ENCODE results near the gene NBAS. TPM values are rescaled to one million over a fixed set of nuclear protein-coding genes. Genes with fewer than 3 reads are reported as not detected.
"Not testable (repeated sequence)": the region's sequence is repeated elsewhere in the genome, so short reads cannot be mapped to it uniquely, and the experiment has no call there.

The NBAS gene
- total RNA-seq, 1 donor from 2014 or later: 94.8 TPM

- DNase-seq (ENCODE audit: low read depth in 2 of 2): no peak
These were observed 197.4 kb downstream of the NBAS start for GRCh38 chr2:15363734-15364133.

GRCh38 chr2:15363142-15363541 lies 198.0 kb downstream of the NBAS start:
- no peak for DNase-seq (ENCODE audit: low read depth in 2 of 2)

GRCh38 chr2:15359716-15360531 lies 201.2 kb downstream of the NBAS start:
- DNase-seq (ENCODE audit: low read depth in 2 of 2): peak; percentile 76 to 93

- DNase-seq (ENCODE audit: low read depth in 2 of 2): no peak
These were observed 203.2 kb downstream of the NBAS start for GRCh38 chr2:15357922-15358321.

- no peak for DNase-seq (ENCODE audit: low read depth in 2 of 2)
These were observed 203.9 kb downstream of the NBAS start for GRCh38 chr2:15357186-15357585.

- no peak for DNase-seq (ENCODE audit: low read depth in 2 of 2)
These were observed 205.7 kb downstream of the NBAS start for GRCh38 chr2:15355386-15355785.

GRCh38 chr2:15354596-15355366 lies 206.4 kb downstream of the NBAS start:
- DNase-seq (ENCODE audit: low read depth in 2 of 2): no peak

- DNase-seq (ENCODE audit: low read depth in 2 of 2): no peak
These were observed 208.8 kb downstream of the NBAS start for GRCh38 chr2:15352363-15352762.

GRCh38 chr2:15348636-15349035 lies 212.5 kb downstream of the NBAS start:
- DNase-seq (ENCODE audit: low read depth in 2 of 2): no peak

- DNase-seq (ENCODE audit: low read depth in 2 of 2): no peak
These were observed 213.1 kb downstream of the NBAS start for GRCh38 chr2:15348045-15348444.

- no peak for DNase-seq (ENCODE audit: low read depth in 2 of 2)
These were observed 214.5 kb downstream of the NBAS start for GRCh38 chr2:15346624-15347023.

GRCh38 chr2:15337996-15338666 lies 223.0 kb downstream of the NBAS start:
- peak; percentile 7 to 63 for DNase-seq (ENCODE audit: low read depth in 2 of 2)

GRCh38 chr2:15334644-15335326 lies 226.3 kb downstream of the NBAS start:
- no peak for DNase-seq (ENCODE audit: low read depth in 2 of 2)

- DNase-seq (ENCODE audit: low read depth in 2 of 2): no peak
These were observed 229.3 kb downstream of the NBAS start for GRCh38 chr2:15331787-15332186.

- DNase-seq (ENCODE audit: low read depth in 2 of 2): no peak
These were observed 235.8 kb downstream of the NBAS start for GRCh38 chr2:15325296-15325695.

GRCh38 chr2:15323227-15323626 lies 237.9 kb downstream of the NBAS start:
- no peak for DNase-seq (ENCODE audit: low read depth in 2 of 2)

- not testable (repeated sequence) for DNase-seq (ENCODE audit: low read depth in 2 of 2)
These were observed 239.7 kb downstream of the NBAS start for GRCh38 chr2:15321481-15321880.

GRCh38 chr2:15316370-15316814 lies 244.7 kb downstream of the NBAS start:
- no peak for DNase-seq (ENCODE audit: low read depth in 2 of 2)

- DNase-seq (ENCODE audit: low read depth in 2 of 2): no peak
These were observed 245.7 kb downstream of the NBAS start for GRCh38 chr2:15315411-15315810.

- DNase-seq (ENCODE audit: low read depth in 2 of 2): peak in 1 of 2 donors; percentile 48
These were observed 247.5 kb downstream of the NBAS start for GRCh38 chr2:15313657-15314056.

GRCh38 chr2:15311926-15312325 lies 249.2 kb downstream of the NBAS start:
- no peak for DNase-seq (ENCODE audit: low read depth in 2 of 2)

Data from lung microvascular endothelial cell (primary cell).